PFSK-1 (cell line): ENCODE measurements around the gene ADNP.

Experiments used
- FOXP2 ChIP-seq: optimal IDR thresholded peaks from 2 replicates; pipeline ENCODE3; 2011; ENCODE audit warnings: borderline replicate concordance, control low read depth, inconsistent platforms; ENCODE audit not compliant: insufficient read depth; ENCODE audit errors: extremely low read length, extremely low read depth
- POLR2AphosphoS5 ChIP-seq: IDR thresholded peaks from 2 replicates; pipeline ENCODE4 v1.6.1; 2012; ENCODE audit warnings: low read depth, mild to moderate bottlenecking, control low read depth, low read length, moderate library complexity
- SIN3A ChIP-seq: IDR thresholded peaks from 2 replicates; pipeline ENCODE4 v1.6.1; 2012; ENCODE audit warnings: mild to moderate bottlenecking, low read length, moderate library complexity, borderline replicate concordance; ENCODE audit not compliant: insufficient read depth
- TAF1 ChIP-seq: IDR thresholded peaks from 2 replicates; pipeline ENCODE4 v1.6.1; 2012; ENCODE audit warnings: low read length, control low read depth, borderline replicate concordance; ENCODE audit not compliant: insufficient read depth
- TF ChIP-seq, protein P1 (sequence below), 2 experiments: IDR thresholded peaks; 2 replicates each; pipeline versions ENCODE4 v1.6.1 to v1.8.0; 2011 to 2012; ENCODE audit warnings: low read depth in 2 of 2, low read length in 2 of 2, control low read depth in 1 of 2, inconsistent platforms in 1 of 2, mild to moderate bottlenecking in 1 of 2, moderate library complexity in 1 of 2; ENCODE audit not compliant: insufficient read depth in 1 of 2

Gene ADNP

GRCh38 chr20:50874111-50874757, 57.0 kb downstream of the ADNP start:
- TF ChIP-seq, protein P1, sequence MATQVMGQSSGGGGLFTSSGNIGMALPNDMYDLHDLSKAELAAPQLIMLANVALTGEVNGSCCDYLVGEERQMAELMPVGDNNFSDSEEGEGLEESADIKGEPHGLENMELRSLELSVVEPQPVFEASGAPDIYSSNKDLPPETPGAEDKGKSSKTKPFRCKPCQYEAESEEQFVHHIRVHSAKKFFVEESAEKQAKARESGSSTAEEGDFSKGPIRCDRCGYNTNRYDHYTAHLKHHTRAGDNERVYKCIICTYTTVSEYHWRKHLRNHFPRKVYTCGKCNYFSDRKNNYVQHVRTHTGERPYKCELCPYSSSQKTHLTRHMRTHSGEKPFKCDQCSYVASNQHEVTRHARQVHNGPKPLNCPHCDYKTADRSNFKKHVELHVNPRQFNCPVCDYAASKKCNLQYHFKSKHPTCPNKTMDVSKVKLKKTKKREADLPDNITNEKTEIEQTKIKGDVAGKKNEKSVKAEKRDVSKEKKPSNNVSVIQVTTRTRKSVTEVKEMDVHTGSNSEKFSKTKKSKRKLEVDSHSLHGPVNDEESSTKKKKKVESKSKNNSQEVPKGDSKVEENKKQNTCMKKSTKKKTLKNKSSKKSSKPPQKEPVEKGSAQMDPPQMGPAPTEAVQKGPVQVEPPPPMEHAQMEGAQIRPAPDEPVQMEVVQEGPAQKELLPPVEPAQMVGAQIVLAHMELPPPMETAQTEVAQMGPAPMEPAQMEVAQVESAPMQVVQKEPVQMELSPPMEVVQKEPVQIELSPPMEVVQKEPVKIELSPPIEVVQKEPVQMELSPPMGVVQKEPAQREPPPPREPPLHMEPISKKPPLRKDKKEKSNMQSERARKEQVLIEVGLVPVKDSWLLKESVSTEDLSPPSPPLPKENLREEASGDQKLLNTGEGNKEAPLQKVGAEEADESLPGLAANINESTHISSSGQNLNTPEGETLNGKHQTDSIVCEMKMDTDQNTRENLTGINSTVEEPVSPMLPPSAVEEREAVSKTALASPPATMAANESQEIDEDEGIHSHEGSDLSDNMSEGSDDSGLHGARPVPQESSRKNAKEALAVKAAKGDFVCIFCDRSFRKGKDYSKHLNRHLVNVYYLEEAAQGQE (IDR thresholded peaks at IDR 0.05; ENCODE audit: insufficient read depth in 1 of 2, low read depth in 2 of 2, low read length in 2 of 2) = no peak
- TF ChIP-seq SIN3A (no peak), FOXP2 (no peak), TAF1 (no peak), POLR2AphosphoS5 (no peak)

- no peak for TF ChIP-seq TAF1
- TF ChIP-seq SIN3A = no peak
- TF ChIP-seq, protein P1 (IDR thresholded peaks at IDR 0.05; ENCODE audit: insufficient read depth in 1 of 2, low read depth in 2 of 2, low read length in 2 of 2) = no peak
- TF ChIP-seq FOXP2 = no peak
- no peak for TF ChIP-seq POLR2AphosphoS5
These were observed 57.7 kb downstream of the ADNP start for GRCh38 chr20:50873585-50873984.

- TF ChIP-seq, protein P1 (IDR thresholded peaks at IDR 0.05; ENCODE audit: insufficient read depth in 1 of 2, low read depth in 2 of 2, low read length in 2 of 2) = no peak
- TF ChIP-seq FOXP2 = no peak
- no peak for TF ChIP-seq SIN3A
- no peak for TF ChIP-seq TAF1
- no peak for TF ChIP-seq POLR2AphosphoS5
These were observed 58.4 kb downstream of the ADNP start for GRCh38 chr20:50872560-50873425.

- no peak for TF ChIP-seq POLR2AphosphoS5
- no peak for TF ChIP-seq TAF1
- TF ChIP-seq SIN3A = no peak
- no peak for TF ChIP-seq FOXP2
- TF ChIP-seq, protein P1 (IDR thresholded peaks at IDR 0.05; ENCODE audit: insufficient read depth in 1 of 2, low read depth in 2 of 2, low read length in 2 of 2) = no peak
These were observed 60.6 kb downstream of the ADNP start for GRCh38 chr20:50870561-50871161.
